Measurements from ENCODE around the gene ARFRP1. TPM values are rescaled to one million over a fixed set of nuclear protein-coding genes. Genes with fewer than 3 reads are reported as not detected.
"Not testable (repeated sequence)": the region's sequence is repeated elsewhere in the genome, so short reads cannot be mapped to it uniquely, and the experiment has no call there.

ARFRP1 gene
- total and polyA plus RNA-seq, 12 donors: 18.8 to 75.9 (median 42.2) TPM

- 86 to 94% (median 92%) methylated on average over 6 to 13 of the region's 13 CpGs for WGBS, 4 donors
- TF ChIP-seq POLR2A (IDR thresholded peaks at IDR 0.05) (no peak), CTCF (IDR thresholded peaks at IDR 0.05) (no peak)
- intact Hi-C loops (cut with DNase I): no loop called here
These were observed 29.7 kb downstream of the ARFRP1 start for GRCh38 chr20:63678071-63678470.

GRCh38 chr20:63675681-63676368 lies 32.0 kb downstream of the ARFRP1 start:
- TF ChIP-seq CTCF (IDR thresholded peaks at IDR 0.05) (no peak), POLR2A (IDR thresholded peaks at IDR 0.05) (no peak)
- Histone ChIP-seq H3K4me3 (no peak overlapping the region), H3K4me1 (replicated peaks in 1 of 2) (no peaks in the 10 kb centered on the region), H3K27me3 (no peaks in the 10 kb centered on the region), H3K9me3 (replicated peaks in 1 of 3) (no peaks in the 10 kb centered on the region), H3K27ac (no peak overlapping the region), H3K36me3 (replicated peaks in 1 of 2) (peaks cover 0 to 52% of the 10 kb centered on the region in 2 donors)
- intact Hi-C loops (cut with DNase I): no loop called here
- WGBS, 4 donors: 87 to 97% (median 94%) methylated on average over 18 to 20 of the region's 20 CpGs
- DNase-seq: no peak

More at GRCh38 chr20:63678071-63678470, 29.7 kb downstream of the ARFRP1 start:
- DNase-seq: no peak
- no peaks in the 10 kb centered on the region for H3K9me3 ChIP-seq (replicated peaks in 1 of 3)
- no peak overlapping the region for H3K27ac ChIP-seq
- no peaks in the 10 kb centered on the region for H3K27me3 ChIP-seq
- H3K36me3 ChIP-seq (replicated peaks in 1 of 2): peaks cover 0 to 42% of the 10 kb centered on the region in 2 donors
- H3K4me3 ChIP-seq: no peak overlapping the region
- H3K4me1 ChIP-seq (replicated peaks in 1 of 2): peaks cover 0 to 16% of the 10 kb centered on the region in 2 donors

GRCh38 chr20:63673951-63674350 lies 33.8 kb downstream of the ARFRP1 start:
- no peak for DNase-seq
- TF ChIP-seq POLR2A (IDR thresholded peaks at IDR 0.05) (no peak), CTCF (IDR thresholded peaks at IDR 0.05) (no peak)
- Histone ChIP-seq H3K9me3 (replicated peaks in 1 of 3) (no peaks in the 10 kb centered on the region), H3K27ac (no peak overlapping the region), H3K4me3 (no peak overlapping the region), H3K27me3 (no peaks in the 10 kb centered on the region), H3K36me3 (replicated peaks in 1 of 2) (peaks cover 0 to 40% of the 10 kb centered on the region in 2 donors), H3K4me1 (replicated peaks in 1 of 2) (no peaks in the 10 kb centered on the region)
- intact Hi-C loops (cut with DNase I): no loop called here
- WGBS, 4 donors: 94 to 99% (median 97%) methylated on average over 7 to 14 of the region's 14 CpGs

- H3K4me3 ChIP-seq: no peak overlapping the region
- H3K27me3 ChIP-seq: no peaks in the 10 kb centered on the region
- no peaks in the 10 kb centered on the region for H3K9me3 ChIP-seq (replicated peaks in 1 of 3)
- peaks cover 0 to 46% of the 10 kb centered on the region in 2 donors for H3K36me3 ChIP-seq (replicated peaks in 1 of 2)
- WGBS, 4 donors: 93 to 100% (median 97%) methylated on average over 2 to 10 of the region's 10 CpGs
- H3K4me1 ChIP-seq (replicated peaks in 1 of 2): no peaks in the 10 kb centered on the region
- no peak overlapping the region for H3K27ac ChIP-seq
- no peak for DNase-seq
- TF ChIP-seq POLR2A (IDR thresholded peaks at IDR 0.05) (no peak), CTCF (IDR thresholded peaks at IDR 0.05) (no peak)
- intact Hi-C loops (cut with DNase I): no loop called here
These were observed 35.1 kb downstream of the ARFRP1 start for GRCh38 chr20:63672666-63673065.

- H3K4me3 ChIP-seq; H3K27ac ChIP-seq; H3K9me3 ChIP-seq (replicated peaks in 1 of 3); DNase-seq; H3K4me1 ChIP-seq (replicated peaks in 1 of 2); H3K27me3 ChIP-seq; intact Hi-C loops (cut with DNase I): not testable (repeated sequence)
- 92 to 97% (median 95%) methylated on average over 12 of the region's 12 CpGs for WGBS, 4 donors
- H3K36me3 ChIP-seq (replicated peaks in 1 of 2): peaks cover 0 to 55% of the 10 kb centered on the region in 2 donors
These were observed 36.1 kb downstream of the ARFRP1 start for GRCh38 chr20:63671695-63672094.
